H9 (cell line): Measurements from ENCODE around the gene TMSB10. TPM values are rescaled to one million over a fixed set of nuclear protein-coding genes. Genes with fewer than 3 reads are reported as not detected.
"Not testable (repeated sequence)": the region's sequence is repeated elsewhere in the genome, so short reads cannot be mapped to it uniquely, and the experiment has no call there.

Experiments
- DNase-seq: peaks from one replicate; pipeline ENCODE4 v3.0.0-alpha.2; 2017
- H2AFZ ChIP-seq: one replicate; pipeline ENCODE4 v1.6.1; 2013; ENCODE audit warnings: mild to moderate bottlenecking, low read length, control low read depth, moderate library complexity
- H2AK5ac ChIP-seq: 2 replicates; pipeline ENCODE4 v1.6.1; 2013; ENCODE audit warnings: low read length, control low read depth, mixed read lengths; ENCODE audit not compliant: insufficient read length
- H2BK120ac ChIP-seq: one replicate; pipeline ENCODE4 v1.6.1; 2013; ENCODE audit warnings: low read depth, mild to moderate bottlenecking, low read length, control low read depth, inconsistent platforms; ENCODE audit not compliant: poor library complexity, severe bottlenecking
- H2BK12ac ChIP-seq: 2 replicates; pipeline ENCODE4 v1.6.1; 2013; ENCODE audit warnings: low read length, control low read depth, mixed read lengths, low read depth; ENCODE audit not compliant: insufficient read length
- H2BK15ac ChIP-seq: 2 replicates; pipeline ENCODE4 v1.6.1; 2013; ENCODE audit warnings: low read depth, low read length, control low read depth
- H2BK20ac ChIP-seq: one replicate; pipeline ENCODE4 v1.6.1; 2013; ENCODE audit warnings: low read depth, mild to moderate bottlenecking, low read length, control low read depth, inconsistent platforms; ENCODE audit not compliant: poor library complexity, severe bottlenecking
- H2BK5ac ChIP-seq: 2 replicates; pipeline ENCODE4 v1.6.1; 2013; ENCODE audit warnings: low read length, control low read depth, mixed read lengths; ENCODE audit not compliant: insufficient read length
- H3K14ac ChIP-seq: 2 replicates; pipeline ENCODE4 v1.6.1; 2013; ENCODE audit warnings: low read length, control low read depth; ENCODE audit not compliant: insufficient read depth
- H3K18ac ChIP-seq: 2 replicates; pipeline ENCODE4 v1.6.1; 2013; ENCODE audit warnings: low read depth, mild to moderate bottlenecking, mixed read lengths, low read length, control low read depth; ENCODE audit not compliant: insufficient read length
- H3K23ac ChIP-seq: 2 replicates; pipeline ENCODE4 v1.6.1; 2013; ENCODE audit warnings: low read length, control low read depth, mixed read lengths, low read depth; ENCODE audit not compliant: insufficient read length
- H3K23me2 ChIP-seq: 2 replicates; pipeline ENCODE4 v1.6.1; 2013; ENCODE audit warnings: low read depth, mild to moderate bottlenecking, mixed read lengths, low read length, control low read depth; ENCODE audit not compliant: insufficient read length, poor library complexity, severe bottlenecking
- H3K27ac ChIP-seq: 2 replicates; pipeline ENCODE4 v1.5.1; 2013; ENCODE audit warnings: low read length, control low read depth, mixed read lengths, low read depth; ENCODE audit not compliant: insufficient read length
- H3K27me3 ChIP-seq: 2 replicates; pipeline ENCODE4 v1.6.1; 2013; ENCODE audit warnings: low read length, control low read depth, inconsistent platforms; ENCODE audit not compliant: insufficient read depth
- H3K4ac ChIP-seq: 2 replicates; pipeline ENCODE4 v1.6.1; 2013; ENCODE audit warnings: low read depth, mild to moderate bottlenecking, control low read depth, inconsistent platforms, low read length, moderate library complexity
- H3K4me1 ChIP-seq: 2 replicates; pipeline ENCODE4 v1.6.1; 2013; ENCODE audit warnings: low read length, control low read depth, inconsistent platforms; ENCODE audit not compliant: insufficient read depth
- H3K4me2 ChIP-seq: 2 replicates; pipeline ENCODE4 v1.6.1; 2013; ENCODE audit warnings: low read length, control low read depth, mixed read lengths; ENCODE audit not compliant: insufficient read length, insufficient read depth
- H3K56ac ChIP-seq: 2 replicates; pipeline ENCODE4 v1.6.1; 2013; ENCODE audit warnings: low read depth, mild to moderate bottlenecking, mixed read lengths, low read length, control low read depth; ENCODE audit not compliant: insufficient read length
- H3K79me1 ChIP-seq: 2 replicates; pipeline ENCODE4 v1.6.1; 2013; ENCODE audit warnings: low read depth, mild to moderate bottlenecking, moderate library complexity, low read length, control low read depth, inconsistent platforms; ENCODE audit not compliant: insufficient read depth, poor library complexity, severe bottlenecking
- H3K79me2 ChIP-seq: 2 replicates; pipeline ENCODE4 v1.6.1; 2013; ENCODE audit warnings: low read length, control low read depth, inconsistent platforms; ENCODE audit not compliant: insufficient read depth
- H3K9ac ChIP-seq: 2 replicates; pipeline ENCODE4 v1.6.1; 2013; ENCODE audit warnings: low read length, control low read depth, mixed read lengths; ENCODE audit not compliant: insufficient read length; ENCODE audit errors: extremely low read depth
- H3K9me3 ChIP-seq: one replicate; pipeline ENCODE4 v1.6.1; 2013; ENCODE audit warnings: low read depth, low read length, inconsistent platforms; ENCODE audit not compliant: control insufficient read depth
- H3T11ph ChIP-seq: one replicate; pipeline ENCODE4 v1.6.1; 2013; ENCODE audit warnings: mild to moderate bottlenecking, low read length, control low read depth, inconsistent platforms
- H4K20me1 ChIP-seq: one replicate; pipeline ENCODE4 v1.6.1; 2013; ENCODE audit not compliant: control insufficient read depth, insufficient read length, insufficient read depth
- H4K5ac ChIP-seq: 2 replicates; pipeline ENCODE4 v1.6.1; 2013; ENCODE audit warnings: low read depth, mild to moderate bottlenecking, mixed read lengths, low read length, control low read depth; ENCODE audit not compliant: insufficient read length
- H4K8ac ChIP-seq: replicated peaks from 2 replicates; pipeline ENCODE4 v1.6.1; 2013; ENCODE audit warnings: low read length, control low read depth, mixed read lengths, low read depth; ENCODE audit not compliant: insufficient read length
- H4K91ac ChIP-seq: 2 replicates; pipeline ENCODE4 v1.6.1; 2013; ENCODE audit warnings: low read depth, mild to moderate bottlenecking, moderate library complexity, mixed read lengths, low read length, control low read depth; ENCODE audit not compliant: insufficient read length
- H3K27ac Mint-ChIP-seq, 3 experiments: 2 replicates in 2 of 3; 3 replicates in 1 of 3; pipeline ENCODE4 v1.8.0; 2020 to 2021; ENCODE audit warnings: mixed read lengths in 3 of 3, mild to moderate bottlenecking in 1 of 3, moderate library complexity in 1 of 3
- H3K27me3 Mint-ChIP-seq: 2 replicates; pipeline ENCODE4 v1.8.0; 2021; ENCODE audit warnings: low read depth, mild to moderate bottlenecking, moderate library complexity, mixed read lengths
- H3K36me3 Mint-ChIP-seq, 3 experiments: 2 replicates in 2 of 3; 3 replicates in 1 of 3; pipeline ENCODE4 v1.8.0; 2020 to 2021; ENCODE audit warnings: low read depth in 3 of 3, mixed read lengths in 3 of 3; ENCODE audit not compliant: insufficient read depth in 1 of 3
- H3K4me1 Mint-ChIP-seq, 2 experiments: 2 replicates each; pipeline ENCODE4 v1.8.0; 2020; ENCODE audit warnings: mixed read lengths in 2 of 2
- H3K4me3 Mint-ChIP-seq, 2 experiments: 2 replicates in 1 of 2; 3 replicates in 1 of 2; pipeline ENCODE4 v1.8.0; 2020 to 2021; ENCODE audit warnings: mild to moderate bottlenecking in 2 of 2, mixed read lengths in 2 of 2, moderate library complexity in 1 of 2
- H3K9me3 Mint-ChIP-seq, 2 experiments: 2 replicates in 1 of 2; 3 replicates in 1 of 2; pipeline ENCODE4 v1.8.0; 2020; ENCODE audit warnings: mild to moderate bottlenecking in 2 of 2, mixed read lengths in 2 of 2, moderate library complexity in 1 of 2
- WGBS: extraction: QIAGEN DNeasy Blood & Tissue Kit; methylation state at CpG from one replicate; pipeline ENCODE4 v1.1.7; 2013; ENCODE audit warnings: missing lambda C conversion rate, low lambda C conversion rate, mixed read lengths; ENCODE audit not compliant: insufficient read length; ENCODE audit errors: extremely low coverage; 5-methylcytosine and 5-hydroxymethylcytosine counted together
- total RNA-seq: library from RNA; stranded (reverse); gene quantifications from 2 replicates; pipeline ENCODE4 v1.2.1, GENCODE V29; 2021
- TF ChIP-seq, protein P1 (sequence below): fragments of 200-600 bp; sonication (generic); conservative IDR thresholded peaks from 3 replicates; pipeline ENCODE4 v1.8.0; 2021; ENCODE audit warnings: antibody characterized with exemption, mild to moderate bottlenecking

TMSB10 gene
- total RNA-seq, 1 experiment from 2014 or later: 755 TPM

DNA sequence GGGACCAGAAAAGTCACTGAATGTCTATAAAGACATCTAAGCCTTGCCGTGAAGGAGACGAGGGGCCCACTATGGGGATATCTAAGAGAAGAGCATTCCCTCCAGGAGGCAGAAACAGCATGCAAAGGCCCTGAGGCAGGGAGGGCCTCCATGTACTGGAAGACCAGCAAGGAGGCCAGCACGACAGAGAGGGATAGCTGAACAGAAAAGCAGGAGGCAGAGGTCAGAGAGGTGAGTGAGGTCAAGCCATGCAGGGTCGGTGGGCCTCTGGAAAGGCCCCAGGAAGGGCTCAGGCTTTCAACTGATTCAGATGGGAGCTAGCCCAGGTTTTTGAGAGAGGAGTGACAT is 30.3 kb upstream of the TMSB10 start:
- Histone ChIP-seq H3K9me3 (no peaks in the 10 kb centered on the region), H2AK5ac (no peak overlapping the region), H2BK12ac (no peak overlapping the region), H4K91ac (no peak overlapping the region), H2BK20ac (no peak overlapping the region), H3K18ac (no peak overlapping the region), H3K56ac (no peak overlapping the region), H3K9ac (no peak overlapping the region), H3K14ac (no peak overlapping the region), H2BK15ac (no peak overlapping the region), H3K23ac (no peak overlapping the region), H3K4ac (no peak overlapping the region), H4K8ac (no peak overlapping the region), H3K27me3 (peaks cover 23% of the 10 kb centered on the region), H3K4me2 (no peak overlapping the region), H3K79me1 (no peaks in the 10 kb centered on the region), H3K27ac (no peak overlapping the region), H2BK120ac (no peak overlapping the region), H4K5ac (no peak overlapping the region), H2BK5ac (no peak overlapping the region), H3K79me2 (no peaks in the 10 kb centered on the region), H3K23me2 (peaks cover 4% of the 10 kb centered on the region), H4K20me1 (no peaks in the 10 kb centered on the region), H3T11ph (no peak overlapping the region), H3K4me1 (no peaks in the 10 kb centered on the region), H2AFZ (no peak overlapping the region)
- no peaks in the 10 kb centered on the region; a peak in 1 of 5 replicates for H3K9me3 Mint-ChIP-seq
- H3K27me3 Mint-ChIP-seq: peaks cover 88% of the 10 kb centered on the region
- no peaks in the 10 kb centered on the region for H3K36me3 Mint-ChIP-seq
- no peak overlapping the region for H3K4me3 Mint-ChIP-seq
- no peak overlapping the region for H3K27ac Mint-ChIP-seq
- TF ChIP-seq, protein P1, sequence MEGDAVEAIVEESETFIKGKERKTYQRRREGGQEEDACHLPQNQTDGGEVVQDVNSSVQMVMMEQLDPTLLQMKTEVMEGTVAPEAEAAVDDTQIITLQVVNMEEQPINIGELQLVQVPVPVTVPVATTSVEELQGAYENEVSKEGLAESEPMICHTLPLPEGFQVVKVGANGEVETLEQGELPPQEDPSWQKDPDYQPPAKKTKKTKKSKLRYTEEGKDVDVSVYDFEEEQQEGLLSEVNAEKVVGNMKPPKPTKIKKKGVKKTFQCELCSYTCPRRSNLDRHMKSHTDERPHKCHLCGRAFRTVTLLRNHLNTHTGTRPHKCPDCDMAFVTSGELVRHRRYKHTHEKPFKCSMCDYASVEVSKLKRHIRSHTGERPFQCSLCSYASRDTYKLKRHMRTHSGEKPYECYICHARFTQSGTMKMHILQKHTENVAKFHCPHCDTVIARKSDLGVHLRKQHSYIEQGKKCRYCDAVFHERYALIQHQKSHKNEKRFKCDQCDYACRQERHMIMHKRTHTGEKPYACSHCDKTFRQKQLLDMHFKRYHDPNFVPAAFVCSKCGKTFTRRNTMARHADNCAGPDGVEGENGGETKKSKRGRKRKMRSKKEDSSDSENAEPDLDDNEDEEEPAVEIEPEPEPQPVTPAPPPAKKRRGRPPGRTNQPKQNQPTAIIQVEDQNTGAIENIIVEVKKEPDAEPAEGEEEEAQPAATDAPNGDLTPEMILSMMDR: no peak
- WGBS: no CpG with 5 or more reads among the region's 4 CpGs
- peaks cover 3 to 8% of the 10 kb centered on the region in 2 experiments for H3K4me1 Mint-ChIP-seq
- DNase-seq: no peak

DNA sequence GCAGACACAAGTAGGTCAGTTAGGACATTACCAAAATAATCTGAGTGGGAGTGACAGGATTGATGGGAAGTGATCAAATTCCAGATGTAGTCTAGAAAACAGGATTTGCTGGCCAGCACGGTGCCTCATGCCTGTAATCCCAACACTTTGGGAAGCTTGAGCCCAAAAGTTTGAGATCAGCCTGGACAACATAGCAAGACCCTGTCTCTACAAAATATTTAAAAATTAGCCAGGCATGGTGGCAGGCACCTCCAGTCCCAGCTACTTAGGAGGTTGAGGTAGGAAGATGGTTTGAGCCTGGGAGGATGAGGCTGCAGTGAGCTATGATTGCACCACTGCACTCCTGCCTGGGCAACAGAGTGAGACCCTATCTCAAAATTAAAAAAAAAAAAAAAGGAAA is 29.8 kb upstream of the TMSB10 start:
- Mint-ChIP-seq H3K4me1 (peaks cover 5 to 11% of the 10 kb centered on the region in 2 experiments), H3K27me3 (peaks cover 88% of the 10 kb centered on the region)
- H2AFZ ChIP-seq, H2BK5ac ChIP-seq, H4K8ac ChIP-seq, H3K9ac ChIP-seq, H3K4me3 Mint-ChIP-seq, H3K9me3 ChIP-seq, H2BK12ac ChIP-seq, H3T11ph ChIP-seq, DNase-seq, H3K56ac ChIP-seq, H4K20me1 ChIP-seq, H2BK15ac ChIP-seq, H4K5ac ChIP-seq, H3K23me2 ChIP-seq, H3K18ac ChIP-seq, H3K79me1 ChIP-seq, H3K27ac ChIP-seq, H3K4me2 ChIP-seq, H3K4me1 ChIP-seq, H3K9me3 Mint-ChIP-seq, H3K14ac ChIP-seq, H3K4ac ChIP-seq, H2AK5ac ChIP-seq, H2BK20ac ChIP-seq, H3K27ac Mint-ChIP-seq, H4K91ac ChIP-seq, H3K79me2 ChIP-seq, H3K36me3 Mint-ChIP-seq, H2BK120ac ChIP-seq, H3K23ac ChIP-seq: not testable (repeated sequence)
- no CpG with 5 or more reads among the region's 1 CpG for WGBS
- H3K27me3 ChIP-seq: peaks cover 27% of the 10 kb centered on the region
